H1 (cell line): ENCODE results near the gene MRPS2. TPM values are rescaled to one million over a fixed set of nuclear protein-coding genes. Genes with fewer than 3 reads are reported as not detected.

Source experiments
- CREB1 ChIP-seq: IDR thresholded peaks from 2 replicates; pipeline ENCODE4 v1.6.1; 2012; ENCODE audit warnings: inconsistent platforms
- CTBP2 ChIP-seq: IDR thresholded peaks from 2 replicates; pipeline ENCODE4 v1.7.0; 2011; ENCODE audit warnings: borderline replicate concordance, mild to moderate bottlenecking, moderate library complexity, mixed read lengths, low read length; ENCODE audit not compliant: insufficient read depth, insufficient read length
- HDAC6 ChIP-seq: IDR thresholded peaks from one replicate; pipeline ENCODE4 v1.7.1; 2012; ENCODE audit warnings: low read depth, mild to moderate bottlenecking, inconsistent platforms, low read length, moderate library complexity
- SP1 ChIP-seq: IDR thresholded peaks from 2 replicates; pipeline ENCODE4 v1.6.1; 2011; ENCODE audit warnings: low read depth, low read length
- TBP ChIP-seq: IDR thresholded peaks from 2 replicates; pipeline ENCODE4 v1.6.1; 2011; ENCODE audit warnings: low read depth, low read length, improper control_type of control experiment
- TEAD4 ChIP-seq: IDR thresholded peaks from 2 replicates; pipeline ENCODE4 v1.6.1; 2012; ENCODE audit warnings: low read depth, low read length, inconsistent platforms, mixed read lengths
- polyA plus RNA-seq, 7 experiments: library from polyadenylated mRNA; depleted of rRNA in 3 of 7; stranded (reverse) in 5 of 7; unstranded in 2 of 7; fragments of >200 nt in 5 of 7; fragments of 200-250 nt in 2 of 7; gene quantifications; 1 replicate in 5 of 7; 2 replicates in 1 of 7; 4 replicates in 1 of 7; pipeline versions ENCODE4 v1.2.1 to v1.2.3, GENCODE V29; 2011 to 2013; ENCODE audit warnings: missing spikeins in 2 of 7, mixed read lengths in 2 of 7
- total RNA-seq: library from RNA; stranded (reverse); fragmentation: NEBNext Ultra II Directional; extraction: Animal tissue kit (Norgen Biotek cat#: 25700); gene quantifications from 2 replicates; pipeline ENCODE4 v1.2.1, GENCODE V29; 2021

Gene MRPS2
- total and polyA plus RNA-seq, 2 of the 8 experiments (the other 6 are each of a cell fraction or from before 2014, with no cell fraction given) = 78.6 to 476 TPM

DNA sequence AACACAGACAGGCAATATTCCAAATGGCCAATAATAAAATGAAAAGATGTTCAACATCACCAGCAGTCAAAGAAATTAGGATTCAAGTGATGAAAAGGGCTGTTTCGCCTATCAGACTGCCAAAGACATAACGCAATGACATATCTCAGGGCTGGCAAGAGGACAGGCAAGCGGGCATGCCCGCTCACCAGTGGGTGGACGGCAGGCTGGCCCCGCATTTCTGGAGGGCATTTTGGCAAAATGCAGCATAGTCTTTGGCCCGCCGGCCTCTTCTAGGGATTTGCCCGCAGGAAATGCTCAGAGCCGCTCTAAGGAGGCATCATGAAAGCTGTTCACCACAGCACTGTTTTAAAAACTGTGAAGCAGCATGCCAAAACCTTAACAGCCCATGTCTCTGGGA lies 22.3 kb upstream of the MRPS2 start (continued):
- no peak for TF ChIP-seq SP1
- TF ChIP-seq CREB1 = no peak
- no peak for TF ChIP-seq HDAC6
- no peak for TF ChIP-seq CTBP2
- no peak for TF ChIP-seq TBP
- no peak for TF ChIP-seq TEAD4
